Omental fat pad (tissue), 4 donors: Measurements from ENCODE around the gene WIPI1. TPM values are rescaled to one million over a fixed set of nuclear protein-coding genes. Genes with fewer than 3 reads are reported as not detected.

Experiments
- ATAC-seq: fragments of 150-250 bp; one replicate; pipeline ENCODE4 v1.9.1; 2016; ENCODE audit warnings: mild to moderate bottlenecking, moderate library complexity; ENCODE audit not compliant: low FRiP score
- DNase-seq: peaks from one replicate; pipeline ENCODE4 v3.0.0-alpha.2; 2019; ENCODE audit warnings: low spot score
- CTCF ChIP-seq, 3 donors: fragments of 450-650 bp; IDR thresholded peaks; one replicate each; pipeline ENCODE4 v1.5.1; 2016 to 2017; ENCODE audit warnings: antibody characterized with exemption in 3 of 3, mild to moderate bottlenecking in 3 of 3, moderate library complexity in 2 of 3
- total RNA-seq, 4 donors: library from RNA; depleted of rRNA; stranded (reverse); fragments of >200 nt; gene quantifications; one replicate each; pipeline ENCODE4 v1.1.0, GENCODE V29; 2016

Gene WIPI1
- total RNA-seq, 4 donors from 2014 or later, result 50.1 to 101 (median 60.2) TPM

GRCh38 chr17:68440526-68440925 is 16.8 kb downstream of the WIPI1 start:
- no peak for DNase-seq
- no peak for ATAC-seq
- no peak for TF ChIP-seq CTCF (IDR thresholded peaks at IDR 0.05)

- DNase-seq (no peak), ATAC-seq (no peak)
- no peak for TF ChIP-seq CTCF (IDR thresholded peaks at IDR 0.05)
Measured at GRCh38 chr17:68439656-68440290, 17.5 kb downstream of the WIPI1 start.

GRCh38 chr17:68437979-68438822 is 19.1 kb downstream of the WIPI1 start:
- ATAC-seq (no peak), DNase-seq (no peak)
- TF ChIP-seq CTCF (IDR thresholded peaks at IDR 0.05), result no peak

GRCh38 chr17:68435876-68436842 is 21.1 kb downstream of the WIPI1 start:
- ATAC-seq, result peak; percentile 61

GRCh38 chr17:68435361-68435760 is 21.9 kb downstream of the WIPI1 start:
- ATAC-seq (no peak), DNase-seq (no peak)
- TF ChIP-seq CTCF (IDR thresholded peaks at IDR 0.05), result no peak

More at GRCh38 chr17:68435876-68436842, 21.1 kb downstream of the WIPI1 start:
- DNase-seq, result peak; percentile 74
- peak in 1 of 3 donors; percentile 71 for TF ChIP-seq CTCF (IDR thresholded peaks at IDR 0.05)

- ATAC-seq (no peak), DNase-seq (no peak)
- TF ChIP-seq CTCF (IDR thresholded peaks at IDR 0.05), result no peak
Measured at GRCh38 chr17:68433911-68434508, 23.3 kb downstream of the WIPI1 start.
